GM12875 (cell line): ENCODE data around the gene NKAP.

ENCODE experiments used
- H3K4me3 ChIP-seq: one replicate; pipeline ENCODE4 v1.5.1; 2011; ENCODE audit warnings: low read depth, low read length, control low read depth
- TF ChIP-seq, protein P1 (sequence below): IDR thresholded peaks from 2 replicates; pipeline ENCODE4 v1.5.1; 2011; ENCODE audit warnings: low read depth, mild to moderate bottlenecking, control low read depth, inconsistent platforms, low read length, moderate library complexity, borderline replicate concordance; ENCODE audit not compliant: insufficient read depth

NKAP gene

DNA sequence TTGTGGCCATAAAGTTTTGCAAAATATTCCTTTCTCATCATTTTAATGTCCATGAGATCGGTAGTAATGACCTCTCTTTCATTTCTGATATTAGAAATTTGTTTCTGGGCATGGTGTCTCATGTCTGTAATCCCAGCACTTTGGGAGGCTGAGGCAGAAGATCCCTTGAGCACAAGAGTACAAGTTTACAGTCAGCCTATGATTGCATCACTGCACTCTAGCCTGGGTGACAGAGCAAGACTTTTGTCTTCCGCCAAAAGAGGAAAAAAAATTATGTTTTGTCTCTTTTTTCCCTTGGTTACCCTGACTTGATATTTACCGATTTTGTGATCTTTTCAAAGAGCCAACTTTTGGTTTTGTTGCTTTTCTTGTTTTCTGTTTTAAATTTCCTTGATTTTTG, 10.8 kb upstream of the NKAP start:
- TF ChIP-seq, protein P1, sequence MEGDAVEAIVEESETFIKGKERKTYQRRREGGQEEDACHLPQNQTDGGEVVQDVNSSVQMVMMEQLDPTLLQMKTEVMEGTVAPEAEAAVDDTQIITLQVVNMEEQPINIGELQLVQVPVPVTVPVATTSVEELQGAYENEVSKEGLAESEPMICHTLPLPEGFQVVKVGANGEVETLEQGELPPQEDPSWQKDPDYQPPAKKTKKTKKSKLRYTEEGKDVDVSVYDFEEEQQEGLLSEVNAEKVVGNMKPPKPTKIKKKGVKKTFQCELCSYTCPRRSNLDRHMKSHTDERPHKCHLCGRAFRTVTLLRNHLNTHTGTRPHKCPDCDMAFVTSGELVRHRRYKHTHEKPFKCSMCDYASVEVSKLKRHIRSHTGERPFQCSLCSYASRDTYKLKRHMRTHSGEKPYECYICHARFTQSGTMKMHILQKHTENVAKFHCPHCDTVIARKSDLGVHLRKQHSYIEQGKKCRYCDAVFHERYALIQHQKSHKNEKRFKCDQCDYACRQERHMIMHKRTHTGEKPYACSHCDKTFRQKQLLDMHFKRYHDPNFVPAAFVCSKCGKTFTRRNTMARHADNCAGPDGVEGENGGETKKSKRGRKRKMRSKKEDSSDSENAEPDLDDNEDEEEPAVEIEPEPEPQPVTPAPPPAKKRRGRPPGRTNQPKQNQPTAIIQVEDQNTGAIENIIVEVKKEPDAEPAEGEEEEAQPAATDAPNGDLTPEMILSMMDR = no peak
- H3K4me3 ChIP-seq = no peak overlapping the region

DNA sequence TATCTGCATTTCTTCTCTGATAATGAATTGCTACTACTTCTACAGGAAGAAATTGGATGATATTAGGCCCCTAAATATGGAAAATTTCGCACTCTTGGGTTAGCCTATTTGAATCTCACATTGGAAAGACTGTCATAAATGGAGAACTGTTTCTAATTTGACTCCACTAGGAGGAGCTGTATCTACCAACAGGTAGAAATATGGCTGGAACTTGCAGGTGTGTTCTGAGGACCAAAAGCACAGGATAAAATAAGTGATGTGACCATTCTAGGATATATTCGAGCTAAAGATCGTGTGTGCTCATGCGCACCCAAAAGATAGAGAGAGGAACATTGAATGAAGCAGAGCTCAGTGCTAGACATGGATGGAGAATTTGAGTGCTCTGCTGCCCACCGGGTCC, 4.8 kb upstream of the NKAP start:
- no peak overlapping the region for H3K4me3 ChIP-seq
- TF ChIP-seq, protein P1 = 0 out of 2 replicates have a peak, but pooled peaks have one; percentile 8

DNA sequence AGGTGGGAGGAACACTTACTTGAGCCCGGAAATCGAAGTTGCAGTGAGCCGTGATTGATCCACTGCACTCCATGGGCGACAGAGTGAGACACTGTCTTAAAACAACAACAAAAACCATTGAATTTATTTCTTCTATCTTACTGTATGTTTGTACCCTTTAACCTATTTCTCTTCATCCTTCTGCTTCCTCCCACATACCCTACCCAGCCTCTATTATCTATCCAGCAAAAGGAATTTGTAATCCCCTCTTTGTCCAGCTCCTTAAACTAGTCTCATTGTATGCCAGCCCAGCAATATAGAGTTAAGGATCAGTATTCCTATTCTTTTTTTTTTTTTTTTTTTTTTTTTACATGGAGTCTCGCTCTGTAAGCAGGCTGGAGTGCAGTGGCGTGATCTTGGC, 1.9 kb upstream of the NKAP start:
- no peak overlapping the region for H3K4me3 ChIP-seq
- TF ChIP-seq, protein P1 = no peak

DNA sequence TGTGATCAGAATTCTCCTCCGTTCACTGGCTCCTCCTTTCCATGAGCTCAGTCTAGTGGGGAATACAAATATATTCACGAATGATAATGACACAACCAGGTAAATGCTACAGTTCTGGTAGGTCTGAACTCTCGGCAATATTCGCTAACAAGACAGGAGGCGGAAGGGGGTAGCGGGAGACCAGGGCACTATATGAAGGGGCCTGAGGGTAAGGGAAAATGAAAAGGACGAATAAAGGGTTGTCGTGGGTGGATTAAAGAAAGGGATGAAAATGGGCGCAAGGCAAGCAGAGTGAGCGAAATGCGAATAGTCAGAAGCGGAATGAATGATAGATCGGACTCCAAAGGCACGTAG, 743 bp downstream of the NKAP start:
- TF ChIP-seq, protein P1 = no peak
- peak overlapping the region; percentile 86 for H3K4me3 ChIP-seq

DNA sequence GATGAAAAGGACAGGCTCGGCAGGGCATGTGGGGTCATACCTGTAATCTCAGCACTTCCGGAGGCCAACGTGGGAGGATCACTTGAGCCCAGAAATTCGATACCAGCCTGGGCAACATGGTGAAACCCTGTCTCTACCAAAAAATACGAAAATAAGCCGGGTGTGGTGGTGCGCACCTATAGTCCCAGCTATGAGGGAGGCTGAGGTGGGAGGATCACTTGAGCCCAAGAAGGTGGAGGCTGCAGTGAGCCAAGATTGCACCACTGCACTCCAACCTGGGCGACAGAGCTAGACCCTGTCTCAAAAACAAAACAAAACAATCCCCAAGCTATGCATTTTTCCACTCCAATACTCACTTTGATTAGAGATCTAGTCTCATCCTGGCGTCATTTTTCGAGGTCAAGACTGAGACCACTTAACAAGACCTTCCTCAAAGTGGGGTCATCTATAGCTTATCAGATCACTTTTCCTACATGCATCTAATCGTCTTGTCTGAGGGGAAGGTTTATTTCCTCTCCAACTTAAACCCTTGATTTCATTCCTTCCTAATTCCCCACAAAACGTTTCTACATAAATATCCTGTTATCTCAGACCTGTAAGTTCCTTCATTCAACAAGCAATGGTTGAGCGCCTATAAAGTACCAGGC, 1.3 kb downstream of the NKAP start:
- TF ChIP-seq, protein P1 = no peak
- H3K4me3 ChIP-seq = peak overlapping the region; percentile 86

DNA sequence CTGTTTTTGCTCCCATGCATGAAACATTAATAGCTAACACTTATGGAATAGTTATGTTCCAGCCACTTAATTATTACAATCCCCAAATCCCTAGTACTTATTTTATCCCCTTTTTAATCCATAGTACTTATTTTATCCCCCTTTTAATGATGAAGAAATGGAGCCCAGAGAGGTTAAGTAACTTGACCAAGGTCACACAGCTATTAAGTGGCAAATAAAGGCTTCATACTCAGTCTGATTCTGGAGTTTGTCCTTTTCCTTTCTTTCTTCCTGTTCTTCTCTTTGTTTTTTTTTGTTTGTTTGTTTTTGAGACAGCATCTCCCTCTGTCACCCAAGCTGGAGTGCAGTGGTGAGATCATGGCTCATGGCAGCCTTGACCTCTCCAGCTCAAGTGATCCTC, 2.2 kb downstream of the NKAP start:
- H3K4me3 ChIP-seq = no peak overlapping the region

More for the DNA sequence above, 2.2 kb downstream of the NKAP start:
- TF ChIP-seq, protein P1 = no peak
